Mesodermal cell (in vitro differentiated cells): ENCODE measurements around the gene PNP. TPM values are rescaled to one million over a fixed set of nuclear protein-coding genes. Genes with fewer than 3 reads are reported as not detected.

Source experiments
- H3K27ac ChIP-seq: 2 replicates; pipeline ENCODE4 v1.7.0; 2013; ENCODE audit warnings: mild to moderate bottlenecking, low read depth, low read length, moderate library complexity; ENCODE audit not compliant: severe bottlenecking
- H3K36me3 ChIP-seq: 2 replicates; pipeline ENCODE4 v1.7.1; 2013; ENCODE audit warnings: mild to moderate bottlenecking, low read length, moderate library complexity; ENCODE audit not compliant: control insufficient read depth, insufficient read depth
- H3K4me1 ChIP-seq: one replicate; pipeline ENCODE4 v1.7.1; 2013; ENCODE audit warnings: mild to moderate bottlenecking, low read length; ENCODE audit not compliant: insufficient read depth, control insufficient read depth, poor library complexity, severe bottlenecking
- H3K4me3 ChIP-seq: 2 replicates; pipeline ENCODE4 v1.7.0; 2013; ENCODE audit warnings: low read length, control low read depth, mild to moderate bottlenecking; ENCODE audit not compliant: insufficient read depth, poor library complexity, severe bottlenecking; ENCODE audit errors: extremely low read depth
- H3K9me3 ChIP-seq: 2 replicates; pipeline ENCODE4 v1.7.1; 2013; ENCODE audit warnings: mild to moderate bottlenecking, low read length, moderate library complexity; ENCODE audit not compliant: control insufficient read depth
- WGBS, 2 experiments: methylation state at CpG; one replicate each; pipeline ENCODE4 v1.1.5; 2013; ENCODE audit warnings: missing lambda C conversion rate in 2 of 2; ENCODE audit not compliant: insufficient coverage in 2 of 2; 5-methylcytosine and 5-hydroxymethylcytosine counted together
- polyA plus RNA-seq, 2 experiments: library from polyadenylated mRNA; stranded (reverse); fragments of 50-300 nt; gene quantifications; one replicate each; pipeline ENCODE4 v1.2.3, GENCODE V29; 2013

PNP gene
- 81.2 TPM for polyA plus RNA-seq (2013, experiment 1 of 2)
- polyA plus RNA-seq (2013, experiment 2 of 2) = 60.0 TPM

GRCh38 chr14:20469242-20469889, at the start of gene PNP:
TSS of gene PNP (plus strand) at chr14:20469406. CDS start at chr14:20469525, 119 bp downstream.
- Histone ChIP-seq H3K27ac (peak within 1 kb of the TSS; percentile 79), H3K9me3 (no peaks in the 10 kb centered on the region), H3K36me3 (peaks cover 30% of the 10 kb centered on the region), H3K4me3 (peak within 1 kb of the TSS; percentile 78), H3K4me1 (peaks cover 3% of the 10 kb centered on the region)
- 1% methylated on average over 29 to 36 of the region's 40 CpGs for WGBS, 2 experiments

- no CpG with 5 or more reads among the region's 1 CpG for WGBS, 2 experiments
- H3K27ac ChIP-seq = no peak overlapping the region
- H3K9me3 ChIP-seq = no peaks in the 10 kb centered on the region
Measured at GRCh38 chr14:20419419-20419818, 49.8 kb upstream of the PNP start.

DNA sequence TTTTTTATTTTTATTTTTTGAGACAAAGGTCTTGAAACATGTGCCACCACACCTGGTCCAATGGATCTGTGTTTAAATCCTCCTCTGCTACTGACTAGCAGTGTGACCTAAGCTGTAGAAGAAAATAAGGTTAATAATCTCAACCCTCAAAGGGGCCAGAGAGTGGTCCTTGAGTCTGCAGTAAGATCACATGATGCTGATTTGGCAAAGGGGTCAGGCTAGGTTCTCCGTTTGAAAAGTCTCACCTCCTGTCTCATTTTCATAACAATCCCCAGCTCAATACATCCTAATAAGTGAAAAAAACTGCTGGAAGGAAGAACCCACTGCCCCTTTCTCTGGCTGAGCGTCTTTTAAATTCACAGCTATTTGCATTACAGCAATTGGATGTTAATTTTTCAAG, 47.9 kb upstream of the PNP start:
- no peaks in the 10 kb centered on the region for H3K36me3 ChIP-seq
- H3K4me3 ChIP-seq = no peak overlapping the region
- WGBS, 2 experiments = 38% methylated on average over 2 of the region's 2 CpGs; no CpG with 5 or more reads in 1 of the 2 experiments
- no peak overlapping the region for H3K27ac ChIP-seq
- no peaks in the 10 kb centered on the region for H3K4me1 ChIP-seq
- H3K9me3 ChIP-seq = no peaks in the 10 kb centered on the region

More at GRCh38 chr14:20419419-20419818, 49.8 kb upstream of the PNP start:
- Histone ChIP-seq H3K4me3 (no peak overlapping the region), H3K4me1 (no peaks in the 10 kb centered on the region), H3K36me3 (no peaks in the 10 kb centered on the region)

GRCh38 chr14:20422886-20423285, 46.3 kb upstream of the PNP start:
- H3K9me3 ChIP-seq = no peaks in the 10 kb centered on the region
- no peak overlapping the region for H3K4me3 ChIP-seq
- WGBS, 2 experiments = no CpG with 5 or more reads among the region's 2 CpGs
- no peak overlapping the region for H3K27ac ChIP-seq
- no peaks in the 10 kb centered on the region for H3K36me3 ChIP-seq
- H3K4me1 ChIP-seq = peaks cover 3% of the 10 kb centered on the region

DNA sequence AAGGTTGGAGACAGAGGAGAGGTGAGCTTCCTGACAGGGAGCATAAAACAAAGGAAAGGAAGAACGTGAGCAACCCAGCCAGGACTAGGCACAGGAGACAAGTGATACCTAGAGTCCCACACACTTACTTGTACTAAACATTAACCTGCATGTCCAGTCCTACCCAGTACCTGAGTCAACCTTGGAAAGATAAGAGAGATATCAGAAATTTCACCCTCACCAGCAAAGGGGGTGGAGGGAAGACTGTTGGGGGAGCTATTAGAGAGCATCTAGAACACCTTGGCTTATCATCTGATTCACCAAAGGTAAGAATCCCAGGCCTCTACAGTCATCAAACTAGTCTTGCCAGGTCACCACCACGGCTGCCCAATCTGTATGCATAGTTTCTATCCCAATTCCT, 44.4 kb upstream of the PNP start:
- Histone ChIP-seq H3K4me1 (peaks cover 3% of the 10 kb centered on the region), H3K36me3 (no peaks in the 10 kb centered on the region), H3K9me3 (no peaks in the 10 kb centered on the region), H3K4me3 (no peak overlapping the region), H3K27ac (no peak overlapping the region)
- 0% methylated on average over 1 of the region's 2 CpGs for WGBS, 2 experiments

GRCh38 chr14:20427231-20428009, 41.8 kb upstream of the PNP start:
- Histone ChIP-seq H3K9me3 (no peaks in the 10 kb centered on the region), H3K27ac (no peak overlapping the region), H3K36me3 (no peaks in the 10 kb centered on the region), H3K4me3 (no peak overlapping the region), H3K4me1 (peaks cover 3% of the 10 kb centered on the region)
- 77 to 79% methylated on average over 3 of the region's 5 CpGs for WGBS, 2 experiments

GRCh38 chr14:20428010-20428365, 41.2 kb upstream of the PNP start:
- no peak overlapping the region for H3K4me3 ChIP-seq
- peaks cover 3% of the 10 kb centered on the region for H3K4me1 ChIP-seq
- WGBS, 2 experiments = 58 to 82% methylated on average over 2 of the region's 5 CpGs
- no peaks in the 10 kb centered on the region for H3K9me3 ChIP-seq
- H3K36me3 ChIP-seq = no peaks in the 10 kb centered on the region
- H3K27ac ChIP-seq = no peak overlapping the region

- 54 to 71% methylated on average over 3 to 4 of the region's 5 CpGs for WGBS, 2 experiments
- Histone ChIP-seq H3K36me3 (no peaks in the 10 kb centered on the region), H3K4me1 (peaks cover 3% of the 10 kb centered on the region), H3K9me3 (no peaks in the 10 kb centered on the region), H3K27ac (no peak overlapping the region), H3K4me3 (no peak overlapping the region)
Measured at GRCh38 chr14:20428802-20429201, 40.4 kb upstream of the PNP start.

- H3K4me3 ChIP-seq = no peak overlapping the region
- 93 to 94% methylated on average over 26 to 27 of the region's 30 CpGs for WGBS, 2 experiments
- H3K36me3 ChIP-seq = no peaks in the 10 kb centered on the region
- no peak overlapping the region for H3K27ac ChIP-seq
- no peaks in the 10 kb centered on the region for H3K9me3 ChIP-seq
- peaks cover 3% of the 10 kb centered on the region for H3K4me1 ChIP-seq
Measured at GRCh38 chr14:20429801-20430669, 39.2 kb upstream of the PNP start.

DNA sequence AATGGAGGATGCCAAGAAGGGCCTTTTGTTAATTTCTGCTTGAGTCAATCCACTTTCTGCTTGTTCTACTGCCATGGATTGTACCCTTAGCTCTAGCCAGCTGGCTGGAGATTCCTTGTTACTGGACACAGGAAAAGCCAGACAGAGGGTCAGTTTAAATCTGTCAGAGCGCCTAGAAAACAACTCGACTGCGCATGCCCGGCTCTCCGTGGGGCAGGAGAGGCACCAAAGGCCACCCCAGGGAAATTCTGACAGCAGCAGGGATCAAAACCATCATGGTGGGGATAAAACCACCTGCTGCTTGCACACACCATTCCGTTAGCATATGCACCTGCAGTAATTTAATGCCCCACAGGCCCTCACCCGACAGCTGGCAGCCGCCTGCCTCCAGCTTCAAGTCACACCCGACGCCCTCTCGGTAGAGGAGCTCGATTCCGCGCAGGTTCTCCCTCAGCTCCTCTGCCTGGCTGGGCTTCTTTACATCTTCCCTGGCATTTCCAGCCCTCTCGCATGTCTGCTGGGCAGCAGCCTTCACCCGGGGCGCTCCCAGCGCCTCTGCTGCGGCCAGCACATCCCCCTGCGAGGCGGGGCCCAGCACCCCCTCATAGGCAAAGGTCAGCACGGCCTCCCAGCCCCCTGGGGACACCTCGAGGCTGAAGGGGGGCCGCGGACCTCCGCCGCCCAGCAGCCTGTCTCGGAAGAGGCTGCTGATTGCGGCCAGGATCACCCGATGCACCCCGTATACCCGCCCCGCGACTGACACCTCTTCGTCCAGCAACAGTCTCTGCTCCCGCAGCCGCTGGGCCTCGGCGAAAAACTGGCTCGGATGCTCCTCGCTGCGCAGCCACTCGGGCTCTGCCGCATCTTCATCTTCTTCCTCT, 34.3 kb upstream of the PNP start:
- no peaks in the 10 kb centered on the region for H3K4me1 ChIP-seq

More for the DNA sequence above, 34.3 kb upstream of the PNP start:
- Histone ChIP-seq H3K27ac (no peak overlapping the region), H3K36me3 (no peaks in the 10 kb centered on the region), H3K9me3 (no peaks in the 10 kb centered on the region), H3K4me3 (no peak overlapping the region)
- WGBS, 2 experiments = 84 to 89% methylated on average over 30 to 42 of the region's 44 CpGs
